ENCODE measurements around the gene MFSD12.
"Not testable (repeated sequence)": the region's sequence is repeated elsewhere in the genome, so short reads cannot be mapped to it uniquely, and the experiment has no call there.

The MFSD12 gene

DNA sequence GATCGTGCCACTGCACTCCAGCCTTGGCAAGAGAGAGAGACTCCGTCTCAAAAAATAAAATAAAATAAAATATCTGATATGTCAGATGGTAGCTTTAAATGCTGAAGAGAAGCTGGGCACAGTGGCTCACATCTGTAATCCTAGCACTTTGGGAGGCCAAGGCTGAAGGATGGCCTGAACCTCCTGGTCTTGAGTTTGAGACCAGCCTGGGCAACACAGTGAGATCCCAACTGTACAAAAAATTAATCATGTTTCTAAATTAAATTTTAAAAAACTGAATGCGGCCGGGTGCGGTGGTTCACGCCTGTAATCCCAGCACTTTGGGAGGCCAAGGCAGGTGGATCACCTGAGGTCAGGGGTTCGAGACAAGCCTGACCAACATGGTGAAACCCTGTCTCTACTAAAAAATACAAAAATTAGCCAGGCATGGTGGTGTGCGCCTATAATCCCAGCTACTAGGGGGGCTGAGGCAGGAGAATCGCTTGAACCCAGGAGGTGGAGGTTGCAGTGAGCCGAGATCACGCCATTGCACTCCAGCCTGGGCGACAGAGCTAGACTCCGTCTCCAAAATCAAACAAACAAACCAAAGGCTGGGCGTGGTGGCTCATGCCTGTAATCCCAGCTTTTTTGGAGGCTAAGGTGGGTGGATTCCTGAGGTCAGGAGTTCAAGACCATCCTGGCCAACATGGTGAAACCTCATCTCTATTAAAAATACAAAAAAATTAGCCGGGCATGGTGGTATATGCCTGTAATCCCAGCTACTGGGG, 26.8 kb upstream of the MFSD12 start:
- not testable (repeated sequence) for DNase-seq

DNA sequence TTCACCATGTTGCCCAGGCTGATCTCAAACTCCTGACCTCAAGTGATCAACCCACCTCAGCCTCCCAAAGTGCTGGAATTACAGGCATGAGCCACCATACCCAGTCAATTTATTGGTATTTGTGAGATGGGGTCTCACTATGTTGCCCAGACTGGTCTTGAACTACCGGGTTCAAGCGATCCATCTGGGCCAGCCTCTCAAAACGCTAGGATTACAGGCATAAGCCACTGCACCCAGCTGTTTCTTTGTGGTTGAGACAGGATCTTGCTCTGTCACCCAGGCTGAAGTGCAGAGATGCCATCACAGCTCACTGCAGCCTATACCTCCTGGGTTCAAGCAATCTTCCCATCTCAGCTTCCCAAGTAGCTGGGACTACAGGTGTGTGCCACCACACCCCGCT, 24.4 kb upstream of the MFSD12 start:
- DNase-seq: not testable (repeated sequence)

DNA sequence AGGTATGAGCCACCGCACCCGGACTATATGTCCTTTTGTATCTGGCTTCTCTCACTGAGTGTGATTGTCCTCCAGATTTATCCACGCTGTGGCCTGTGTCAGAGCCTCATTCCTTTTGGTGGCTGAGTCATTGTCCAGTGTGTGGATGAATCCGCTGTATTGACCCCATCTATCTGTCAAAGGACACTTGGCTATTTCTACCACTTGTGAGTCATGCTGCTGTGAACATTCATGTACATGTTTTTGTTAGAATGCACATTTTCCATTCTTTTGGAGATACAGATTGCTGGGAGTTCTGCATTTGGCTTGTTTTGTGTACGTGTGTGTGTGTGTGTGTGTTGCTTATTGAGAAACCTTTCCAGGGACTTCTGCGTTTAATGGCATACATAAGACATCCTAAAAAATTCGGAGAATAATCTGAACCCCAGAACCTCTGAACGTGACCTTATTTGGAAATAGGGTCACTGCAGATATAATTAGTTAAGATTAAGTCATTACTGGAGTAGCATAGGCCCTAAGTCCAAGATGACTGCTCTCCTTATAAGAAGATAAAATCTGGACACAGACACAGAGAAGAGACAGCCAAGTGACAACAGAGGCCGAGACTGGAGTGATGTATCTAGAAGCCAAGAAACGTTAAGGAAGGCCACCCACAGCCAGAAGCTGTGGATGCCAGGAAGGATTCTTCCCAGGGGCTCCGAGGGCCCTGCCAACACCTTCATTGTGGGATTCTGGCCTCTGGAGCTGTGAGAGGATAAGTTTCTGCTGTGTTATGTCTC, 23.0 kb upstream of the MFSD12 start:
- no peak for DNase-seq

DNA sequence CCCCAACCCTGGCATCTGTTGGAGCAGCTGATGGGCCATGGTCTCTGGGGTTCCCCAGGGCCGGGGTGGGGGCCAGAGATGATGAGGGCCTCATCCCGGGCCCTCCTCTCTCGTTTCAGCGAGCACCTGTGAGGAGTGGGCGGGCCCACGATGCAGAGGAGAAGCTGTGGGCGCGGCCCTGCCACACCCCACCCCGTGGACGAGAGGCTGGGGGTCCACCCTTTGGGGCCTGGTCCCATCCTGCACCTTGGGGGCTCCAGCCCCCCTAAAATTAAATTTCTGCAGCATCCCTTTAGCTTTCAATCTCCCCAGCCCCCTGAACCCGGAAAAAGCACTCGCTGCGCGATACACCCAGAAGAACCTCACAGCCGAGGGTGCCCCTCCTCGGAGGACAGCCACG, 21.0 kb upstream of the MFSD12 start:
- no peak for DNase-seq

DNA sequence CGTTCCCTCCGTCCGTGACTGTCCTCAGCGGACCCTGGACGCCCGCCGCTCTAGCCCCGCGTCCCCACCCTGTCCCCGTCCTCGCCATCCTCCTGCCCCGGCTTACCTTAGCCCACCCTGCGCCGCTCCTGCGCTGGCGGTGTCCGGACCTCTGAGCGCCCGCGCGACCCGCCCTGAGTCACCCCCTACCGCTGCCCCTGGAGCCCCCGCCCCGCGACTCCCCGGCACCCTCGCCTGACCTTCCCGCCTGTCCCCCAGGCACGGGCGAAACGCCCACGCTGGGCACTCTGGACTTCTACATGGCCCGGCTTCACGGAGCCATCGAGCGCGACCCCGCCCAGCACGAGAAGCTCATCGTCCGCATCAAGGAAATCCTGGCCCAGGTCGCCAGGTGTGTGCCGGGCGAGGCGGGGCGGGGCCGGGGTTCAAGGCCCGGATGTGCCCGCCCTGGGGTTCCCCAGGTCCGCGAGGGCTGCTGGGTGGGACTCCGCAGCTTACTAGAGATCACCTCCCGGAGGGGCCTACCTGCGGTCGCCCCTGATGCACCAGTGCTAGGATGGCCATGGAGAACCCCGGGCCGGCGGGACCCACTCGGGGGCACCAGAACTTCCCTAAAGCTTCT, 20.4 kb upstream of the MFSD12 start:
- DNase-seq: no peak

DNA sequence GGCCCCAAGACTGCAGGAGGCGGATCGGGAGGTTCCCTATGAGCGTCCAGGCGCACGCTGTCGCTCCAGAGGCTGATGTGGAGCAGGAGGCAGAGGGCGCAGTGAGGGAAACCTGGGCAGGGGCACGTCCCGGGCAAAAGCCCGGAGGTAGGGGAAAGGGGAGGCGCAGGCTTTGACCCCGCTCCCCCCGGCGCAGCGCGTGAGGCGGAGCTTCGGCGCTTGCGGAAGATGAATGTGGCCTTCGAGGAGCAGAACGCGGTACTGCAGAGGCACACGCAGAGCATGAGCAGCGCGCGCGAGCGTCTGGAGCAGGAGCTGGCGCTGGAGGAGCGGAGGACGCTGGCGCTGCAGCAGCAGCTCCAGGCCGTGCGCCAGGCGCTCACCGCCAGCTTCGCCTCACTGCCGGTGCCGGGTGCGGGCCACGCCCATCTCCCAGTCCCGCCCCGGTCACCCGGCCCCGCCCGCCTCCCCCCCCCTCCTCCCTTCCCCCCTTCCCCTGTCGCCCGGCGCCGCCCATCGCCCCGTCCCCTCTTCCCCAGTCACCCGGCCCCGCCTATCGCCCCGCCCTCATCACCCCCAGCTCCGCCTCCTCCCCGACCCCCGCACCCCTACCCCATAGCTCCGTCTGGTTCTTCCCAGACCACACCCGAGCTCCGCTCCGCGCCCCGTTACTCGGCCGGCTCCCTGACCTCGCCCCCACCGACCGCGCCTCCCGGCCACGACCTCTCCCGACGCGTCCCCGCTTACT, 19.5 kb upstream of the MFSD12 start:
- DNase-seq: no peak

DNA sequence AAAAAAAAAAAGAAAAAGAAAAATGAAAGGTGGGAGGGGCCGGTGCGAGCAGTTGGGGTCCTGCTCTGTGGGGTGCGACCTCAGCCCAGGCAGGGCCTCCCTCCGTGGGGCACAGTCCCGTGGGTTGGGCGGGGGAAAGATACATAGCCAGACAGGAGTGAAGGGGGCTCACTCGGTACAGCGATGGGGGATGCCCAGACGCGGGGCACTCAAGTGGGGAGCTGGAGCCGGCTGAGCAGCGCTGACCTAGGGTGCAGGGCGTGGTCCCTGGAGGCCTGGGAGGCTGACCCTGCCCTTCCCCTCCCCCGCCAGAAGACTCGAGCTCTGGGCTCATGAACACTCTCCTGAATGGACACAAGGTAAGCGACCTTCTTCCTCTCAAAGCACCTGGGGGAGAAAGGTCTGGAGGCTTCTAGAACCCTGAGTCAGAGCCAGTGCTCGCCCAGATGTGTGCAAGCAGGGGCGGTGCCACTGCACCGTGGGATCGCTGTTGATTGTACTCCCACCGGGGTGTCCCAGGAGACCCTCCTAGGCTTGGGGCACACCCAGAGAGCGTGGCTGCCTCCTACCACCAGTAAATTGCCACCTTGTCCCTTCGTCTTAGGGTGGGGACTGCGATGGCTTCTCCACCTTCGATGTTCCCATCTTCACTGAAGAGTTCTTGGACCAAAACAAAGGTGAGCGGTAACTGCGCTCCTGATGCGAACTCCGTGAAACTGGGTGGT, 18.7 kb upstream of the MFSD12 start:
- DNase-seq: no peak

DNA sequence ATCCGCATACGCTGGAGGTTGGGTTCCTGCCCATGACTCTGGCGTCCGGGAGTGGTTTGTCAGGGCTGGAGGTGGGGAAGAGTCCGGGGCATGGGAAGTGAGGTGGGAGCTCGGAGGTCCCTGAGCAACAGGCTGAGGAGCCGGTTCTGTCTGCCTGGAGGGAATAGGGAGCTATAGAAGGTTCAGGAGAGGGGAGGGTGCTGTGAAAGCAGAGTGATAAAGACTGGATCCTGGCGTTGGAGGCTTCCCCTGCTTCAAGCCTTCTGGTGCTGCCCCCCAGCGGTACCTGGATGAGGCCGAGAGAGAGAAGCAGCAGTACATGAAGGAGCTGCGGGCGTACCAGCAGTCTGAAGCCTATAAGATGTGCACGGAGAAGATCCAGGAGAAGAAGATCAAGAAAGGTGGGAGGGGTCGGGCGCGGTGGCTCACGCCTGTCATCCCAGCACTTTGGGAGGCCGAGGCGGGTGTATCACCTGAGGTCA, 17.9 kb upstream of the MFSD12 start:
- DNase-seq: no peak

DNA sequence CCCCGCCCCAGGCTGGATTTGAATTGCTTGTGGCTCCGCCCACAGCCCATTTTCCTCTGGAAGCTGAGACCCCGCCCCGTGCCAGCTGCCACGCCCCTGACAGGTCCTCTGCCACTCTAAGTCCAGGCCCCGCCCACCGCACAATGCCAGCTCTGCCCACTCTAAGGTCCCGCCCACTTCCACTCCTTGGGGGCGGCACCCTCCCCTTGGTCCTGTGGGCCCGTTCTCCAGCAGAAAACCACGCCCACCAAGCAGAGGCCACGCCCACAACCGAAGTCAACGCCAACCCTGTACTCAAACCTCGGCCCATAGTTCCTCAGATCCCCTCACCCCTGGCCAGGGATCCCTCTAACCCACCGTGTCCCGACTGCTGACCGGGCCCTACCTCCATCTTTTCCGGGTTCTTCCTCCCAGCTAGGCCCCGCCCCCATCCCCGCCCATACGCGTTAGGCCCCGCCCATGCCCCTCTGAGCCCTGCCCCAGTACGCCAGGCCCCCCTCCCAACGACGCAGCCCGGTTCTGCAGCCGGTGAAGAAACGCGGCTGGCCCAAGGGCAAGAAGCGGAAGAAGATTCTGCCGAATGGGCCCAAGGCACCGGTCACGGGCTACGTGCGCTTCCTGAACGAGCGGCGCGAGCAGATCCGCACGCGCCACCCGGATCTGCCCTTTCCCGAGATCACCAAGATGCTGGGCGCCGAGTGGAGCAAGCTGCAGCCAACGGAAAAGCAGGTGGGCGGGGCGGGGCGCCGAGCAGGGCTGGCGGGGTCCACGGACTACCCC, 16.7 kb upstream of the MFSD12 start:
- peak; percentile 74 to 77 for DNase-seq

DNA sequence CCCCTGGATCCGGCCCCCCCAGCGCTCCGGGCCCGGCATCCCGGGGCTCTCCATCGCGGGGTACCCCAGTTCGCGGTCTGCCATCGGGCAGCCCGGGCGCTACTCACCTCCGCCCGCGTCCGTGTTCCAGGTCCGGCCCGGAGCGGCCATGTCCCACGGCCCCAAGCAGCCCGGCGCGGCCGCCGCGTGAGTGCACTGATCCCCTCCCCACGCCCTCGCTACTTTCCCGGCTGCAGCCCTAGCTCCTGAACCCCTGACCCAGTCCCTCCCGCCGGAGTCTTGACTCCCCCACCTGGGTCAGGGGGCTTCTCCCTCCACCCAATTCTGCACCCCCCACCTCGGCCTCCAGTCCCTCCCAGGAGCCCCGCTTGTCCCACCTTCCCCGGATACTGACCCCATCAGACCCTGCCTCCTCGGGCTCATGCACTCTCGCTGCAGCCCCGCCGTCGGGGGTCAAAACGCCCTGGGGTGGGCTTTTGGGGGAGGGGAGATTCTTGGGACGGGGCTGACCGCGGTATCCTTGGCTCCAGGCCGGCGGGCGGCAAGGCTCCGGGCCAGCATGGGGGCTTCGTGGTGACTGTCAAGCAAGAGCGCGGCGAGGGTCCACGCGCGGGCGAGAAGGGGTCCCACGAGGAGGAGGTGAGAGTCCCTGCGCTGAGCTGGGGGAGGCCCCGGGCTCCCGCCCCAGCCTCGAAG, 15.9 kb upstream of the MFSD12 start:
- no peak for DNase-seq

DNA sequence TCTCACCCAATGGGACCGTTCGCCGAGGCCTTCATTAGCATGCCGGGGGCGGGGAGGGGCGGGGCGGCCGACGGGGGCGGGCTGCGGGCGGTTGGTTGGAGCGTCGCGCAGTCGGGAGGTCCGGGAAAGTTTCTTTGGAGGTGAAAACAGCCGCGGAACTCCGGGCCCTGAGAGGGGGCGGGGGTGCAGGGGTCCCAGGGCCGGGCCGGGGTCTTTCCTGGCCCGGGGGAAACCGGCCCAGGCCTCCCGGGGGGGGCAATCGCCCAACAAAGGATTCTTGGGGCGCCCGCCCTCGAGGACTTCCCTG, 15.4 kb upstream of the MFSD12 start, which contains the start of gene HMG20B:
Gene HMG20B (plus strand): TSS at position 90 of the 307 bp plus-strand sequence. CDS start 366 bp downstream, outside the sequence.
- DNase-seq: no peak

DNA sequence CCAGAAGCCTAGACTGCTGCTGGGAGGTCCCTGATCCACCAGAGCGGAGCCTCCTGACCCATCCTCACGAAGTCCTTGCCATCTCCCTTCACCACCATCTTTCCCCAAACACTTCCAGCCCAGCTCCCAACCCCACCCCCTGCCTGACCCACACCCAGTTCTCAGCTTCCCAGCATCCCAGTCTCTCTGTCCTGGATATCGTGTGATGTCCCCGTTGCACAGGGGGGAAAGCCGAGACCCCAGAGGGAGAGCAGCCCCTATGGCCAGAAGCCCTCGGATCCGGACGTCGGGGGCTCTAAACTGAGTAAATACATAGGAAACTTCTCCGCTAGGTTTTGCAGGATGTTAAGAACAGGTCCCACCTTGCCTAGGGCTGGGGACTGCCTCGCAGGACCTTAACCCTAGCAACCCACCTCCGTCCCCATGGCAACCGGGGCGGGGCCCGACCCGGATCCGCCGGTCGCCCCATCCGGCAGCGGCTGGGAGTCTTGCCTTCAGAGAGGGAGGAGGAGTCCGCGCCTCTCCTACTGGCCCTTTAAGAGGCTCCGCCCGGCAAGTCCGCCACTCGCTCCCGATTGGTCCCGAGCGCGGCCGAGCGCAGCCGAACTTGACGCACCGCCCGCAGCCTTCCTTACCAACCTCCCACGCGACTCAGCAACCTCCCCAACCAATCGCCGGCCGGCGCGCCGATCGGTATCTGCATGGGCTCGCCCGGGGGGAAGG, 14.9 kb upstream of the MFSD12 start:
- peak; percentile 99 for DNase-seq

DNA sequence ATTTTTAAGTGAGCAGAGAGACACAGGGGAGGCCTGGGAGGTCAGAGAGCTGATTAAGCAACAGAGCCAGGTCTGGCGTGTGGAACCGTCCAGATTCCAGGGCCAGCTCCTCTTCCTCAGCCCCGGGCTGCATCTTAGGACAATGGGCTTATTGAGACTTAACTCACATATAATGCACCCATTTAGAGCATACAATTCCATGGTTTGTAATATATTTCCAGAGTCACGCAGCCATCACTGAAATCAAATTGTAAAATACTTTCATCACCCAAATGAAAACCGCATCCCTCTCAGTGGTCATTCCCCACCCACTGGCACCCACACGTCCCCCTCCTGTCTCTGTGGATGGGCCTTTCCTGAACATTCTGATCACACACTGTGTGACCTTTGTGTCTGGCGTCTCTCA, 13.2 kb upstream of the MFSD12 start:
- DNase-seq: no peak

DNA sequence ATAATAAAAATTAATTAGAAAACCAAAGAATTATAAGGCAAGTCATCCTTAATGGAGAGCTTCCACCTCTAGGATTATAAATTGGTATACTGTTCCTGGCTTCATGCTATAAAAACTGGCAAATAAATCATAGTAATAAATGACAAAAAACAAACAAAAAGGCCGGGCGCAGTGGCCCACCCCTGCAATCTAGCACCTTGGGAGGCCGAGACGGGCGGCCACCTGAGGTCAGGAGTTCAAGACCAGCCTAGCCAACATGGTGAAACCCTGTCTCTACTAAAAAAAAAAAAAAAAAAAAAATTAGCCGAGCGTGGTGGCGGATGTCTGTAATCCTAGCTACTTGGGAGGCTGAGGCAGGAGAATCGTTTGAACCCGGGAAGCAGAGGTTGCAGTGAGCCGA, 12.7 kb upstream of the MFSD12 start:
- not testable (repeated sequence) for DNase-seq

DNA sequence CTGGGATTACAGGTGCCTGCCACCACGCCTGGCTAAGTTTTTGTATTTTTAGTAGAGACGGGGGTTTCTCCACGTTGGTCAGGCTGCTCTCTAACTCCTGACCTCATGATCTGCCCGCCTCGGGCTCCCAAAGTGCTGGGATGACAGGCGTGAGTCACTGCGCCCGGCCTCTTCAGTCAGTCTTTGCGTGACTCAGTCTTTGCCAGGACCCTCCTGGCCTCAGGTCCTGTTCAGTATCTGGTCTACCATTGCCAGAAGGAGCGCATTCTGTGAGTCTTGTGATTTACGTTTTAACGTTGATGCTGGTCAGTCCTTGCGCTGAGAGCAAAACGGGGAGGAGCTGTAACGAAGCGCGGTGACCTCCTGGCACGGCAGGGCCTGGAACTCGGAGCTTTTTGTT, 7.8 kb upstream of the MFSD12 start:
- DNase-seq: no peak

DNA sequence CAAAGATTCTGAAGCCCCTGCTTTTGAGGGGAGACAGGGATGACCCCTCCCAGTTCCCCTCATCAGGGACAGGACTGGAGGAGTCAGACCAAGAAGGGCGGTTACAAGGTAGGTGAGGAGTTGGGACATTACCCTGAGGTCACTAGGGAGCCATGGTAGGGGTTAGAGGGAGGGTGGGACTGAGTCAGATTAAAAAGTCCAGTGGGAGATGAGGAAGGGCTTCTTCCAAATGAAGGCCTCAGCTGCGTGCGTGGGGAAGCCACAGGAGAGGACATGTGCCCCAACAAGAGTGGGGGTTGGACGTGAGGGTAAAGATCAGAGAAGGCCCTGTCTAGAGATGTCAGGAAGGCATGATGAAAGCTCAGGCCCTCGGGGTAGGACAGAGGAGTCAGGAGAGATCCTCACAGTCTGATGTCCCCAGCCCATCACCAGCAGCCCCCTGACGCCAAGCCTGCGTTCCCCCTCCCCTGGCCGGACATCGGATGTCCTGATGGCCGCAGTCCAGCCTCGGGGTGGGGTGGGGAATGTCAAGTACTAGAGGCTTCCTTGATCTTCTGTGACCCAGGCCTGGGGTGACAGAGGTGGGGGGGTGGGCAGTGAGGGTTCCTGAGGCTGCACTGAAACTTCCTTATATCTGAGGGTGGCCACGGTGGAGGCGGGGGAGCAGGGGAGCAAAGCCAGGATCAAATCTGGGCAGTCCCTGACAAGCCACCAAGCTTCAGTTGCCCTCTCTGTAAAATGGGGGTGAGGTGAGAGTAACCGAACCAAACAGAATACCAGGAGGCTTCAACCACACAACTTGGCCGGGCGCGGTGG, 6.5 kb upstream of the MFSD12 start:
- no peak for DNase-seq

DNA sequence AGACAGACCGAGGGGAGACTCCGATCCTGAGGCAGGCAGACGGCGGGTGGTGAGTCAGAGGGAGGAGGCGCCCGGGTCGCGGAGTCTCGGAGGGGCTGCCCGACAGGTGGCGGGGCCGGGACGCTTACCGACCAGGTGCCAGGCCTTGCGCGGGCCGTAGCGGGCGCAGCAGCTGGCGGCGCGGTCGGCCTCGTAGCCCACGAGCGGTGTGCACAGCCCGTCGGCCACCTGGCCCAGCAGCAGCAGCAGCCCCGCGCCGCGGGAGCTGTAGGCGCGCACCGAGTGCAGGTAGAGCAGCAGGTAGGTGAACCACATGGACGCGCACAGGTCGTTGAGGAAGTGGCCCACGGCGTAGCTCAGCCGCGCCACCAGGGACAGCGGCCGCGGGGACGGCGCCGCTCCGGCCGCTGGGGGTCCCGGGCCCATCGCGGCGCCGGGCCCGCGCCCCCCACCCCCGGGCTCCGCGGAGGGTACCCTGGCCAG, 367 bp downstream of the MFSD12 start:
- peak; percentile 70 to 75 for DNase-seq

DNA sequence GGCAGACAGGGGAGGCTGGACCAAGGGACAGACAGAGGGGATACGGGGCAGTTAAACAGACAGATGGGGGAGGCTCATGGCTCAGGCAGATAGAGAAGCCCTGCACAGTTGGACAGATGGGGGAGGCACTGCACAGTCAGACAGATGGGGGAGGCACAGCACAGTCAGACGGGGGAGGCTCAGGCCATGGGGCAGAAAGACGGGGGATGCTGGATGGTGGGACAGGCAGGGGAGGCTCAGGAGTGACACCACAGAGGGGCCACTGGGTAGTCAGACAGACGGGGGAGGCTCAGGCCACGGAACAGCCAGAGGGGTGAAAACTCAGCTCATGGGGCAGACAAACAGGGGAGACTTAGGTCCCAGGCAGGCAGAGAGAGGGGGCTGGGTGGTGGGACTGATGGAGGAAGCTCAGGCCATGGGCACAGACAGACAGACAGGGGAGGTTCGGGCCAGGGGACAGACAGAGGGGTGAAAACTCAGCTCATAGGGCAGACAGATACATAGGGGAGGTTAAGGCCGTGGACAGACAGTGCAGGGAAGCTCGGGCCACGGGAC, 886 bp downstream of the MFSD12 start:
- DNase-seq: no peak

All from activated CD4-positive, alpha-beta T cell treated with anti-CD3 and anti-CD28 coated beads, Interleukin-2, amount 50 U/mL, for 4 hours (primary cell).